ENCODE measurements around the gene BGN. TPM values are rescaled to one million over a fixed set of nuclear protein-coding genes. Genes with fewer than 3 reads are reported as not detected.

BGN gene
- total RNA-seq, 1 experiment from 2014 or later, result 0.37 TPM

- ChIA-PET POLR2A (no interaction called here), CTCF (interaction anchor here (1.4 to 1.7 kb wide), 2 partner anchors 12 to 117 kb away, joined by 4 to 5 read pairs; no protein-coding TSS in a partner anchor), RAD21 (ENCODE audit: low non-redundant PET in 1 of 2, low total read pairs in 2 of 2, uncharacterized antibody in 2 of 2, unreplicated experiment in 2 of 2) (no interaction called here)
- no peaks in the 10 kb centered on the region for H3K36me3 ChIP-seq (ENCODE audit: control insufficient read depth in 1 of 2, insufficient read depth in 2 of 2, low read length in 2 of 2)
- H3K79me2 ChIP-seq (ENCODE audit: insufficient read depth, low read length), result no peaks in the 10 kb centered on the region
- H3K27me3 ChIP-seq (ENCODE audit: insufficient read depth, low read length), result no peaks in the 10 kb centered on the region
- no peaks in the 10 kb centered on the region for H3K9me3 ChIP-seq (ENCODE audit: control insufficient read depth in 1 of 2, insufficient read depth in 1 of 2, low read depth in 1 of 2, low read length in 2 of 2)
- intact Hi-C loops (cut with micrococcal nuclease), result no loop called here
- H3K4me1 ChIP-seq (ENCODE audit: control insufficient read depth in 1 of 2, insufficient read depth in 2 of 2, low read length in 2 of 2), result no peaks in the 10 kb centered on the region
- H3K4me2 ChIP-seq (ENCODE audit: low read length), result no peak overlapping the region
- no TSS peak for BruUV-seq (replicated peaks)
- no peak overlapping the region for H3K4me3 ChIP-seq (replicated peaks in 1 of 2; ENCODE audit: low read depth in 1 of 2, low read length in 2 of 2)
- H4K20me1 ChIP-seq (ENCODE audit: insufficient read depth), result no peaks in the 10 kb centered on the region
- no peak overlapping the region for H3K9ac ChIP-seq (ENCODE audit: low read length)
- H3K27ac ChIP-seq (ENCODE audit: low read depth, low read length), result no peak overlapping the region
- ATAC-seq (no peak), DNase-seq (ENCODE audit: low read depth, low spot score) (no peak)
- TF ChIP-seq ELF1 (IDR thresholded peaks at IDR 0.05; ENCODE audit: borderline replicate concordance, low read depth) (no peak), SIN3A (IDR thresholded peaks at IDR 0.05; ENCODE audit: low read depth) (no peak), EGR1 (IDR thresholded peaks at IDR 0.05; ENCODE audit: low read depth) (no peak), RAD21 (IDR thresholded peaks at IDR 0.05; ENCODE audit: low read depth) (no peak), ZFX (IDR thresholded peaks at IDR 0.05) (no peak), MAX (IDR thresholded peaks at IDR 0.05) (no peak), EZH2 (IDR thresholded peaks at IDR 0.05) (no peak), YY1 (IDR thresholded peaks at IDR 0.05; ENCODE audit: extremely low read depth, insufficient replicate concordance, low read depth, low read length) (no peak)
- H2AFZ ChIP-seq (ENCODE audit: low read depth, low read length, poor library complexity, severe bottlenecking), result no peak overlapping the region
- no peaks in the 10 kb centered on the region for H3K9me2 ChIP-seq (ENCODE audit: insufficient read depth)
These were observed 56.4 kb downstream of the BGN start for GRCh38 chrX:153551135-153551534.

DNA sequence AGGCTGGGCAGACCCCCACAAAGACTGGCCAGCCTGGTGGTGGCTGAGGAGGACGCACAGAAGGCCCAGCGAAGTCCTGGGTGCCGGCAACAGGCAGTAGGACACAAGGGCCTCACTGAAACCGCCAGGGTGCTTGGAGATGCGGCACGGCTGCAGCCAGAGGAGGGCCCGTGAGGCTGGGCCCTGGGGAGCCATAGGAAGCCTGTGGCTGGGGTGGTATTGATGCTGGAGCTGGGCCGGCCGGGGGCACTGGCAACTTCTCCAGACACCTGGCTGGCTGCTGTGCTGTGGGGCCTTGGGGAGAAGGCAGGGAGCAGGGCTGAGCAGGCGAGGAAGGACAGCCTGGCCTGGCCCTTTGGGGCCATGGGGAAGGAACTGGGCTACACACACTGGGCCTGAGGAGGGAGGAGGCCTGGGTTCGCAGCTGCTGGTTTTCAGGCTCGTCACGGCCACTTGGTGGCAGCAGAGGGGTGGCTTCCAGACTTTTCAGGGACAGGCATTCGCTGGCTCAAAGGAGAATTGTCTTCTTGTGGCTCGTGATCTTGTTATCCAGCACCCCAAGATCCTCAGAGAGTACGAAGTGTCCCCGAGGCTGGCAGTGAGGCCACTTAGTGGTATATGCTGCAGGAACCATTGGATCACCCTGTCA lies 59.9 kb downstream of the BGN start:
- H3K9me2 ChIP-seq (ENCODE audit: insufficient read depth), result no peaks in the 10 kb centered on the region
- no peaks in the 10 kb centered on the region for H3K27me3 ChIP-seq (ENCODE audit: insufficient read depth, low read length)
- H3K79me2 ChIP-seq (ENCODE audit: insufficient read depth, low read length), result no peaks in the 10 kb centered on the region
- H3K4me1 ChIP-seq (ENCODE audit: control insufficient read depth in 1 of 2, insufficient read depth in 2 of 2, low read length in 2 of 2), result no peaks in the 10 kb centered on the region
- ATAC-seq (peak; percentile 93), DNase-seq (ENCODE audit: low read depth, low spot score) (peak; percentile 24)
- no peak overlapping the region for H3K4me2 ChIP-seq (ENCODE audit: low read length)
- RAD21 ChIA-PET (ENCODE audit: low non-redundant PET in 1 of 2, low total read pairs in 2 of 2, uncharacterized antibody in 2 of 2, unreplicated experiment in 2 of 2), result interaction anchor here in 1 of 2 experiments (1.1 kb wide), 1 partner anchor 113 kb away, joined by 3 read pairs; no protein-coding TSS in a partner anchor
- TF ChIP-seq CTCF (IDR thresholded peaks at IDR 0.05 in 2 of 3, conservative IDR thresholded peaks at IDR 0.05 in 1 of 3; ENCODE audit: borderline replicate concordance in 1 of 3, insufficient read depth in 1 of 3, low read depth in 2 of 3, low read length in 2 of 3), result peak; percentile 56 to 75 (median 59)
- no peak for TF ChIP-seq POLR2A (IDR thresholded peaks at IDR 0.05; ENCODE audit: borderline replicate concordance, extremely low read depth, insufficient read depth, insufficient read length)
- peak; percentile 74 for TF ChIP-seq RAD21 (IDR thresholded peaks at IDR 0.05; ENCODE audit: low read depth)
- no peaks in the 10 kb centered on the region for H4K20me1 ChIP-seq (ENCODE audit: insufficient read depth)
- H2AFZ ChIP-seq (ENCODE audit: low read depth, low read length, poor library complexity, severe bottlenecking), result no peak overlapping the region
- no peak overlapping the region for H3K9ac ChIP-seq (ENCODE audit: low read length)
- POLR2A ChIA-PET, result no interaction called here
- no peaks in the 10 kb centered on the region for H3K9me3 ChIP-seq (ENCODE audit: control insufficient read depth in 1 of 2, insufficient read depth in 1 of 2, low read depth in 1 of 2, low read length in 2 of 2)
- intact Hi-C loops (cut with micrococcal nuclease), result loop anchor here (1.0 to 5.0 kb wide), 3 partner anchors 95 to 153 kb away; no protein-coding TSS in a partner anchor
- no peak overlapping the region for H3K4me3 ChIP-seq (replicated peaks in 1 of 2; ENCODE audit: low read depth in 1 of 2, low read length in 2 of 2)
- CTCF ChIA-PET, result interaction anchor here (0.9 to 1.5 kb wide), 3 partner anchors 113 to 392 kb away, joined by 4 to 11 read pairs (median 6); no protein-coding TSS in a partner anchor
- no peak overlapping the region for H3K27ac ChIP-seq (ENCODE audit: low read depth, low read length)
- no peaks in the 10 kb centered on the region for H3K36me3 ChIP-seq (ENCODE audit: control insufficient read depth in 1 of 2, insufficient read depth in 2 of 2, low read length in 2 of 2)
- BruUV-seq (replicated peaks), result no TSS peak

Data from HCT116 (cell line).